Medulla oblongata (tissue), 1 donor: ENCODE data around the gene STARD10.
"Not testable (repeated sequence)": the region's sequence is repeated elsewhere in the genome, so short reads cannot be mapped to it uniquely, and the experiment has no call there.

Experiments used
- DNase-seq: peaks from one replicate; pipeline ENCODE4 v3.0.0-alpha.2; 2015; ENCODE audit errors: extremely low spot score

The STARD10 gene

GRCh38 chr11:72807792-72808191 lies 13.9 kb upstream of the STARD10 start:
- DNase-seq, result no peak

- DNase-seq, result peak; percentile 45
Measured at GRCh38 chr11:72807021-72807693, 13.3 kb upstream of the STARD10 start.

GRCh38 chr11:72806378-72806777 lies 12.5 kb upstream of the STARD10 start:
- not testable (repeated sequence) for DNase-seq

- peak; percentile 44 for DNase-seq
Measured at GRCh38 chr11:72805216-72805615, 11.4 kb upstream of the STARD10 start.

- no peak for DNase-seq
Measured at GRCh38 chr11:72802822-72803221, 9.0 kb upstream of the STARD10 start.

GRCh38 chr11:72799441-72799840 lies 5.6 kb upstream of the STARD10 start:
- no peak for DNase-seq

GRCh38 chr11:72798361-72798760 lies 4.5 kb upstream of the STARD10 start:
- no peak for DNase-seq

GRCh38 chr11:72793076-72793424 lies 797 bp downstream of the STARD10 start:
- DNase-seq, result no peak

GRCh38 chr11:72792437-72793021 lies 1.3 kb downstream of the STARD10 start:
- DNase-seq, result peak; percentile 31

- DNase-seq, result not testable (repeated sequence)
Measured at GRCh38 chr11:72791228-72791627, 2.6 kb downstream of the STARD10 start.

- DNase-seq, result no peak
Measured at GRCh38 chr11:72789493-72790131, 4.2 kb downstream of the STARD10 start.

GRCh38 chr11:72788241-72788640 lies 5.6 kb downstream of the STARD10 start:
- no peak for DNase-seq

GRCh38 chr11:72787216-72788104 lies 6.4 kb downstream of the STARD10 start:
- DNase-seq, result peak; percentile 35

- no peak for DNase-seq
Measured at GRCh38 chr11:72786305-72787215, 7.3 kb downstream of the STARD10 start.

- no peak for DNase-seq
Measured at GRCh38 chr11:72784662-72785061, 9.2 kb downstream of the STARD10 start.

GRCh38 chr11:72783144-72783905 lies 10.5 kb downstream of the STARD10 start:
- DNase-seq, result no peak

GRCh38 chr11:72782081-72782920 lies 11.5 kb downstream of the STARD10 start:
- DNase-seq, result no peak

GRCh38 chr11:72781313-72782080 lies 12.3 kb downstream of the STARD10 start:
- DNase-seq, result no peak

GRCh38 chr11:72781063-72781312 lies 12.9 kb downstream of the STARD10 start:
- no peak for DNase-seq
